Peyer's patch (tissue), 4 donors: Measurements from ENCODE around the gene ZNF174. TPM values are rescaled to one million over a fixed set of nuclear protein-coding genes. Genes with fewer than 3 reads are reported as not detected.

Experiments used
- DNase-seq, 3 donors: peaks; one replicate each; pipeline ENCODE4 v3.0.0-alpha.2; 2017 to 2019
- H3K27ac ChIP-seq, 4 donors: fragments of 200-600 bp; sonication (generic); one replicate each; pipeline ENCODE4 v1.5.1; 2016 to 2019
- H3K27me3 ChIP-seq, 2 donors: fragments of 200-600 bp; sonication (generic); one replicate each; pipeline ENCODE4 v1.5.1; 2019
- H3K36me3 ChIP-seq, 3 donors: fragments of 200-600 bp; sonication (generic); one replicate each; pipeline ENCODE4 v1.5.1; 2016 to 2019
- H3K4me1 ChIP-seq, 4 donors: fragments of 200-600 bp; sonication (generic); one replicate each; pipeline ENCODE4 v1.5.1; 2016 to 2019
- H3K4me3 ChIP-seq, 4 donors: fragments of 200-600 bp; sonication (generic); 1 replicate in 3 of 4; 2 replicates in 1 of 4; pipeline ENCODE4 v1.5.1; 2016 to 2019; ENCODE audit warnings: mild to moderate bottlenecking in 1 of 4
- H3K9me3 ChIP-seq, 4 donors: fragments of 200-600 bp; sonication (generic); one replicate each; pipeline ENCODE4 v1.5.1; 2016 to 2019; ENCODE audit warnings: mild to moderate bottlenecking in 1 of 4
- CTCF ChIP-seq, 6 experiments: fragments of 450-650 bp in 4 of 6; fragments of 200-600 bp in 2 of 6; sonication (generic) in 1 of 6; IDR thresholded peaks; one replicate each; pipeline ENCODE4 v1.5.1; 2017 to 2019; ENCODE audit warnings: antibody characterized with exemption in 6 of 6, mild to moderate bottlenecking in 3 of 6, moderate library complexity in 1 of 6
- POLR2A ChIP-seq, 2 donors: fragments of 450-650 bp; IDR thresholded peaks; one replicate each; pipeline ENCODE4 v1.5.1; 2017; ENCODE audit warnings: antibody characterized with exemption in 2 of 2, mild to moderate bottlenecking in 2 of 2, moderate library complexity in 2 of 2
- total RNA-seq, 4 donors: library from RNA; depleted of rRNA; stranded (reverse); fragments of >200 nt; gene quantifications; one replicate each; pipeline ENCODE4 v1.1.0, GENCODE V29; 2016

ZNF174 gene
- total RNA-seq, 4 donors from 2014 or later: 7.4 to 19.8 (median 15.7) TPM

- Histone ChIP-seq H3K4me1 (no peaks in the 10 kb centered on the region), H3K9me3 (peaks cover 0 to 76% (median 40%) of the 10 kb centered on the region in 4 donors), H3K36me3 (peaks cover 6 to 55% (median 10%) of the 10 kb centered on the region in 3 donors), H3K27me3 (no peaks in the 10 kb centered on the region), H3K4me3 (no peak overlapping the region), H3K27ac (no peak overlapping the region)
- no peak for TF ChIP-seq POLR2A (IDR thresholded peaks at IDR 0.05)
- no peak for DNase-seq
Measured at GRCh38 chr16:3383045-3383448, 18.0 kb upstream of the ZNF174 start.

- Histone ChIP-seq H3K4me1 (no peaks in the 10 kb centered on the region), H3K36me3 (peaks cover 6 to 75% (median 7%) of the 10 kb centered on the region in 3 donors), H3K4me3 (no peak overlapping the region), H3K9me3 (peaks cover 0 to 62% (median 19%) of the 10 kb centered on the region in 4 donors), H3K27ac (no peak overlapping the region), H3K27me3 (no peaks in the 10 kb centered on the region)
- no peak for DNase-seq
- no peak for TF ChIP-seq CTCF (IDR thresholded peaks at IDR 0.05)
- TF ChIP-seq POLR2A (IDR thresholded peaks at IDR 0.05): no peak
Measured at GRCh38 chr16:3388325-3388724, 12.7 kb upstream of the ZNF174 start.

GRCh38 chr16:3389663-3390338, 11.2 kb upstream of the ZNF174 start:
- no peaks in the 10 kb centered on the region for H3K27me3 ChIP-seq
- no peak overlapping the region for H3K27ac ChIP-seq
- TF ChIP-seq CTCF (IDR thresholded peaks at IDR 0.05) (no peak), POLR2A (IDR thresholded peaks at IDR 0.05) (no peak)
- peaks cover 0 to 53% (median 8%) of the 10 kb centered on the region in 4 donors for H3K9me3 ChIP-seq
- peaks cover 0 to 75% (median 0%) of the 10 kb centered on the region in 3 donors for H3K36me3 ChIP-seq
- H3K4me3 ChIP-seq: no peak overlapping the region
- H3K4me1 ChIP-seq: no peaks in the 10 kb centered on the region
- no peak for DNase-seq

- DNase-seq: no peak
- H3K4me1 ChIP-seq: peaks cover 0 to 17% (median 2%) of the 10 kb centered on the region in 4 donors
- TF ChIP-seq CTCF (IDR thresholded peaks at IDR 0.05) (no peak), POLR2A (IDR thresholded peaks at IDR 0.05) (no peak)
- H3K9me3 ChIP-seq: peaks cover 0 to 6% (median 1%) of the 10 kb centered on the region in 4 donors
- no peaks in the 10 kb centered on the region for H3K27me3 ChIP-seq
- H3K36me3 ChIP-seq: peaks cover 0 to 56% (median under 1%) of the 10 kb centered on the region in 3 donors
- H3K4me3 ChIP-seq: peak overlapping the region; percentile 62 to 85 (median 82)
- H3K27ac ChIP-seq: peak overlapping the region; percentile 75 to 89 (median 84)
Measured at GRCh38 chr16:3400446-3400778, 603 bp upstream of the ZNF174 start.

GRCh38 chr16:3401719-3402397, 843 bp downstream of the ZNF174 start:
- peaks cover 0 to 20% (median 6%) of the 10 kb centered on the region in 4 donors for H3K9me3 ChIP-seq
- H3K27ac ChIP-seq: peak overlapping the region; percentile 75 to 89 (median 84)
- peak overlapping the region; percentile 62 to 85 (median 82) for H3K4me3 ChIP-seq
- H3K36me3 ChIP-seq: peaks cover 0 to 56% (median 4%) of the 10 kb centered on the region in 3 donors
- no peak for DNase-seq
- TF ChIP-seq CTCF (IDR thresholded peaks at IDR 0.05) (no peak), POLR2A (IDR thresholded peaks at IDR 0.05) (no peak)
- peaks cover 0 to 17% (median 2%) of the 10 kb centered on the region in 4 donors for H3K4me1 ChIP-seq
- H3K27me3 ChIP-seq: no peaks in the 10 kb centered on the region

GRCh38 chr16:3408561-3409197, 7.7 kb downstream of the ZNF174 start:
- no peak for TF ChIP-seq CTCF (IDR thresholded peaks at IDR 0.05)
- TF ChIP-seq POLR2A (IDR thresholded peaks at IDR 0.05): no peak
- DNase-seq: no peak
- peaks cover 0 to 77% (median 41%) of the 10 kb centered on the region in 4 donors for H3K9me3 ChIP-seq
- H3K36me3 ChIP-seq: peaks cover 0 to 54% (median 4%) of the 10 kb centered on the region in 3 donors
- H3K4me1 ChIP-seq: no peaks in the 10 kb centered on the region
- no peak overlapping the region for H3K4me3 ChIP-seq
- no peak overlapping the region for H3K27ac ChIP-seq
- H3K27me3 ChIP-seq: no peaks in the 10 kb centered on the region
